ENCODE data around the gene FSIP1.

FSIP1 gene

DNA sequence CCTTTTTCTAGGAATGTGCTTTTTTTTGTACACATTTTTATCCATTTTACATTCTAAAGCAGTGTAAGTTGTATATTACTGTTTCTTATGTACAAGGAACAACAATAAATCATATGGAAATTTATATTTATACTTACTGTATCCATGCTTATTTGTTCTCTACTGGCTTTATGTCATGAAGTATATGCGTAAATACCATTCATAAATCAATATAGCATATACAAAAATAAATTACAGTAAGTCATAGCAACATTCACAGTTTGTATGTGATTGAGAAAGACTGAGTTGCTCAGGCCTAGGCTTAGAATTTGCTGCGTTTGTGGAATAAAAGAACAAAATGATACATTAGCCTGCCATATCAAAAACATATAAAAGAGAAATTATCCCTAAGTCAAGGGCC lies 185.3 kb downstream of the FSIP1 start:
- Histone ChIP-seq H3K9ac (ENCODE audit: low read length) (no peak overlapping the region), H3K4me1 (ENCODE audit: control insufficient read depth, insufficient read depth, low read length) (no peaks in the 10 kb centered on the region), H3K4me3 (ENCODE audit: low read length) (no peak overlapping the region), H3K36me3 (ENCODE audit: control insufficient read depth, insufficient read depth, low read length) (peaks cover 6% of the 10 kb centered on the region), H3K27me3 (ENCODE audit: control insufficient read depth, insufficient read depth, low read length) (no peaks in the 10 kb centered on the region), H3K9me3 (ENCODE audit: control insufficient read depth, low read length) (no peaks in the 10 kb centered on the region)

DNA sequence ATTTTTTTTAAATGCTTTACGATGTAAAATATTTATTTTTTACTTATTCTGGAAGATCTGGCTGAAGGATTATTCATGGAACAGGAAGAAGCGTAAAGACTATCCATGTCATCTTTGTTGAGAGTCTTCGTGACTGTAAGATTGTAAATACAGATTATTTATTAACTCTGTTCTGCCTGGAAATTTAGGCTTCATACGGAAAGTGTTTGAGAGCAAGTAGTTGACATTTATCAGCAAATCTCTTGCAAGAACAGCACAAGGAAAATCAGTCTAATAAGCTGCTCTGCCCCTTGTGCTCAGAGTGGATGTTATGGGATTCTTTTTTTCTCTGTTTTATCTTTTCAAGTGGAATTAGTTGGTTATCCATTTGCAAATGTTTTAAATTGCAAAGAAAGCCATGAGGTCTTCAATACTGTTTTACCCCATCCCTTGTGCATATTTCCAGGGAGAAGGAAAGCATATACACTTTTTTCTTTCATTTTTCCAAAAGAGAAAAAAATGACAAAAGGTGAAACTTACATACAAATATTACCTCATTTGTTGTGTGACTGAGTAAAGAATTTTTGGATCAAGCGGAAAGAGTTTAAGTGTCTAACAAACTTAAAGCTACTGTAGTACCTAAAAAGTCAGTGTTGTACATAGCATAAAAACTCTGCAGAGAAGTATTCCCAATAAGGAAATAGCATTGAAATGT lies 186.1 kb downstream of the FSIP1 start:
- H3K27me3 ChIP-seq (ENCODE audit: control insufficient read depth, insufficient read depth, low read length): no peaks in the 10 kb centered on the region
- H3K9me3 ChIP-seq (ENCODE audit: control insufficient read depth, low read length): no peaks in the 10 kb centered on the region
- peaks cover 6% of the 10 kb centered on the region for H3K36me3 ChIP-seq (ENCODE audit: control insufficient read depth, insufficient read depth, low read length)
- H3K9ac ChIP-seq (ENCODE audit: low read length): no peak overlapping the region
- no peak overlapping the region for H3K4me3 ChIP-seq (ENCODE audit: low read length)
- H3K4me1 ChIP-seq (ENCODE audit: control insufficient read depth, insufficient read depth, low read length): no peaks in the 10 kb centered on the region

DNA sequence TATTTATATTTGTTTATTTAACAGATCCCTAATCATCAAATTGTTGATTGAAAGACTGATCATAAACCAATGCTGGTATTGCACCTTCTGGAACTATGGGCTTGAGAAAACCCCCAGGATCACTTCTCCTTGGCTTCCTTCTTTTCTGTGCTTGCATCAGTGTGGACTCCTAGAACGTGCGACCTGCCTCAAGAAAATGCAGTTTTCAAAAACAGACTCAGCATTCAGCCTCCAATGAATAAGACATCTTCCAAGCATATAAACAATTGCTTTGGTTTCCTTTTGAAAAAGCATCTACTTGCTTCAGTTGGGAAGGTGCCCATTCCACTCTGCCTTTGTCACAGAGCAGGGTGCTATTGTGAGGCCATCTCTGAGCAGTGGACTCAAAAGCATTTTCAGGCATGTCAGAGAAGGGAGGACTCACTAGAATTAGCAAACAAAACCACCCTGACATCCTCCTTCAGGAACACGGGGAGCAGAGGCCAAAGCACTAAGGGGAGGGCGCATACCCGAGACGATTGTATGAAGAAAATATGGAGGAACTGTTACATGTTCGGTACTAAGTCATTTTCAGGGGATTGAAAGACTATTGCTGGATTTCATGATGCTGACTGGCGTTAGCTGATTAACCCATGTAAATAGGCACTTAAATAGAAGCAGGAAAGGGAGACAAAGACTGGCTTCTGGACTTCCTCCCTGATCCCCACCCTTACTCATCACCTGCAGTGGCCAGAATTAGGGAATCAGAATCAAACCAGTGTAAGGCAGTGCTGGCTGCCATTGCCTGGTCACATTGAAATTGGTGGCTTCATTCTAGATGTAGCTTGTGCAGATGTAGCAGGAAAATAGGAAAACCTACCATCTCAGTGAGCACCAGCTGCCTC lies 187.1 kb downstream of the FSIP1 start:
- H3K9ac ChIP-seq (ENCODE audit: low read length): no peak overlapping the region
- peaks cover 6% of the 10 kb centered on the region for H3K36me3 ChIP-seq (ENCODE audit: control insufficient read depth, insufficient read depth, low read length)
- H3K4me1 ChIP-seq (ENCODE audit: control insufficient read depth, insufficient read depth, low read length): no peaks in the 10 kb centered on the region

DNA sequence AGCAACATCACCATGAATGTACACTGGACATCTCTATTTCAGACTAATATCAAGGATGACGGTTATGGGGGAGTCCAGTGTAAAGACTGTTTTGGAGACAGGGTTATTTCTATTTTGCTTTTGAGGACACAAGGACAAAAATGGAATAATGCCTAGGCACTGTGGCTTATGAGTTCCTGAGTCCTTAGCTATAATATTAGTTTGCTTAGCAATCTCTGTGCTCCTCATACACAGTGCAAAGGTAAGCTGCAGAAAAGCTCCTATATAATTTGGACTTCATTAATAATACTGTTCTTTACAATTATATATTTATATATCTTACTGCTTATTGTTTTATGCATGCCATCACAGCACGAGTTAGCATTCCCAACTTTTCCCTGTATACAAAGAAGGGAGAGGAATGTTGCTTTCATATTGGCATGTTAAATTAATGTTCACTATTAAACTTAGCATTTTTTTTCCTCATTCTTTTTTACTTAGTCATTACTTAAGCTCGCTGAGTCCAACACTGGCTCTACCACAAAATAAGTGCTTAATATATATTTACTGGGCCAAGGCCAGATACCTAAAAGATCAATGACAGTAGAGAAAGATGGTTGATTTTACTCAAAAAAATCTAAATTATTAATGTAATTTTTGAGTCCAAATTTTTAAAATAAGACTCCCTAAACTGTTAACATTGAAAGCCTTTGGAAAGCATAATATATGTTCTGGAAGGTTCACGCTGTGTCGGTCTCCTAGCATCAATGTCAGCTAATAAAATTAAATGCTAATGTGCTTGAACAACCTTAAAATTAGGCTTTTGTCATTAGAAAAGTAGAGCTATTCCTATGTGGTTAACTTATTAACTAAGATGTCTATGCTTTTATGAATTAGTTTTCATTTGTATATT lies 187.9 kb downstream of the FSIP1 start:
- no peaks in the 10 kb centered on the region for H3K9me3 ChIP-seq (ENCODE audit: control insufficient read depth, low read length)
- H3K27me3 ChIP-seq (ENCODE audit: control insufficient read depth, insufficient read depth, low read length): no peaks in the 10 kb centered on the region
- H3K4me1 ChIP-seq (ENCODE audit: control insufficient read depth, insufficient read depth, low read length): no peaks in the 10 kb centered on the region
- H3K9ac ChIP-seq (ENCODE audit: low read length): no peak overlapping the region
- H3K4me3 ChIP-seq (ENCODE audit: low read length): no peak overlapping the region
- peaks cover 6% of the 10 kb centered on the region for H3K36me3 ChIP-seq (ENCODE audit: control insufficient read depth, insufficient read depth, low read length)

More for the DNA sequence above, 187.1 kb downstream of the FSIP1 start:
- Histone ChIP-seq H3K9me3 (ENCODE audit: control insufficient read depth, low read length) (no peaks in the 10 kb centered on the region), H3K27me3 (ENCODE audit: control insufficient read depth, insufficient read depth, low read length) (no peaks in the 10 kb centered on the region), H3K4me3 (ENCODE audit: low read length) (no peak overlapping the region)

DNA sequence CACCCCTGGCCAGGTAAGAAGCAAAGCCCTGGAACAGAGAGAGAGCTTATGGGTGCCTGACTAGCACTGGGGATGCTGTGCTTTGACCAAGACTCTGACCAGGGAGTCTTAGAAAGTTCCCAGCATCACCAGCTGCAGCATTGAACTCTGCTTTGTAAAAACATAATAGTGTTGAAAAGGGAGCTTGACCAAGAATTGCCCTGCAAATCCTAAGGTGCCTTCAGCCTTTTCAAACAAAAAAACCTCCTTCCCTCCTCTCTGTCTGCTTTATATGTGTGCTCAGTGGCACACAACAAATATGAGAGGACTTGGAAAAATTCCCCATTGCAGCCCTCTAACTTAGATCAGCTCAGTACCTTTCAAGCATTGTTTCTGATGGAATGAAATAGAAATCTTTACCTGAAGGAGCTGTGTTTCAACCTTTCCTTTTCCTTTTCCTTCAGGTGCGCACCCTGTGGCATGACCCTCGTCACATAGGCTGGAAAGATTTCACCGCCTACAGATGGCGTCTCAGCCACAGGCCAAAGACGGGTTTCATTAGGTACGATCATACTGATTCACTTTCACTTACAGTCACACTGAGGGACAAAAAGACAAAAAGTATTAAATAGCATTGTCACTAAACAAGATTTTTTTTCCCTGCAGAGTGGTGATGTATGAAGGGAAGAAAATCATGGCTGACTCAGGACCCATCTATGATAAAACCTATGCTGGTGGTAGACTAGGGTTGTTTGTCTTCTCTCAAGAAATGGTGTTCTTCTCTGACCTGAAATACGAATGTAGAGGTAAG lies 188.8 kb downstream of the FSIP1 start:
- peaks cover 6% of the 10 kb centered on the region for H3K36me3 ChIP-seq (ENCODE audit: control insufficient read depth, insufficient read depth, low read length)

DNA sequence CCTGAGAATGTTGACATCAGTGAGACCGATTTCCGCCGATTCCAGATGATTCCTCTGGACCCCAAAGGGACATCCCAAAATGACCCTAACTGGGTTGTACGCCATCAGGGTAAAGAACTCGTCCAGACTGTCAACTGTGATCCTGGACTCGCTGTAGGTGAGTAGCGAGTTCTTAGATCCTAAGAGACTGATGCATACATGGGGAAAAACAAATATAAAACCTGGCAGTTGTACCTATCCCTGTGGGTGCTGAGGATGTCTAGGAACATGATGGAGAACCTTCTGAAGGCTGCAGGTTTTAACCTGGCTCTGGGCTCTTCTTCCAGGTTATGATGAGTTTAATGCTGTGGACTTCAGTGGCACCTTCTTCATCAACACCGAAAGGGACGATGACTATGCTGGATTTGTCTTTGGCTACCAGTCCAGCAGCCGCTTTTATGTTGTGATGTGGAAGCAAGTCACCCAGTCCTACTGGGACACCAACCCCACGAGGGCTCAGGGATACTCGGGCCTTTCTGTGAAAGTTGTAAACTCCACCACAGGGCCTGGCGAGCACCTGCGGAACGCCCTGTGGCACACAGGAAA lies 189.5 kb downstream of the FSIP1 start:
- H3K9me3 ChIP-seq (ENCODE audit: control insufficient read depth, low read length): no peaks in the 10 kb centered on the region
- no peaks in the 10 kb centered on the region for H3K4me1 ChIP-seq (ENCODE audit: control insufficient read depth, insufficient read depth, low read length)
- H3K36me3 ChIP-seq (ENCODE audit: control insufficient read depth, insufficient read depth, low read length): peaks cover 6% of the 10 kb centered on the region
- H3K4me3 ChIP-seq (ENCODE audit: low read length): no peak overlapping the region
- H3K9ac ChIP-seq (ENCODE audit: low read length): no peak overlapping the region
- no peaks in the 10 kb centered on the region for H3K27me3 ChIP-seq (ENCODE audit: control insufficient read depth, insufficient read depth, low read length)

More for the DNA sequence above, 188.8 kb downstream of the FSIP1 start:
- Histone ChIP-seq H3K9ac (ENCODE audit: low read length) (no peak overlapping the region), H3K4me1 (ENCODE audit: control insufficient read depth, insufficient read depth, low read length) (no peaks in the 10 kb centered on the region), H3K9me3 (ENCODE audit: control insufficient read depth, low read length) (no peaks in the 10 kb centered on the region), H3K4me3 (ENCODE audit: low read length) (no peak overlapping the region), H3K27me3 (ENCODE audit: control insufficient read depth, insufficient read depth, low read length) (no peaks in the 10 kb centered on the region)

DNA sequence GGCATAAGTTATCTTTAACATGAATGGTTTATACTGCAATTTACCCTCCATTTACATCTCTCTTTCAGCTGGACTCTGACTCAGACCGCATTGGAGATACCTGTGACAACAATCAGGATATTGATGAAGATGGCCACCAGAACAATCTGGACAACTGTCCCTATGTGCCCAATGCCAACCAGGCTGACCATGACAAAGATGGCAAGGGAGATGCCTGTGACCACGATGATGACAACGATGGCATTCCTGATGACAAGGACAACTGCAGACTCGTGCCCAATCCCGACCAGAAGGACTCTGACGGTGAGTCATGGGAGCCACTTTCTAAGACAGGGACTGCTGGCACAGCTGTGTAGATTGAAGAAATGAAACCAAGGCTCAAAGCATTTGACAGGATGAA lies 190.1 kb downstream of the FSIP1 start:
- peaks cover 6% of the 10 kb centered on the region for H3K36me3 ChIP-seq (ENCODE audit: control insufficient read depth, insufficient read depth, low read length)
- no peak overlapping the region for H3K9ac ChIP-seq (ENCODE audit: low read length)
- no peak overlapping the region for H3K4me3 ChIP-seq (ENCODE audit: low read length)
- no peaks in the 10 kb centered on the region for H3K9me3 ChIP-seq (ENCODE audit: control insufficient read depth, low read length)
- peaks cover 3% of the 10 kb centered on the region for H3K4me1 ChIP-seq (ENCODE audit: control insufficient read depth, insufficient read depth, low read length)
- no peaks in the 10 kb centered on the region for H3K27me3 ChIP-seq (ENCODE audit: control insufficient read depth, insufficient read depth, low read length)

DNA sequence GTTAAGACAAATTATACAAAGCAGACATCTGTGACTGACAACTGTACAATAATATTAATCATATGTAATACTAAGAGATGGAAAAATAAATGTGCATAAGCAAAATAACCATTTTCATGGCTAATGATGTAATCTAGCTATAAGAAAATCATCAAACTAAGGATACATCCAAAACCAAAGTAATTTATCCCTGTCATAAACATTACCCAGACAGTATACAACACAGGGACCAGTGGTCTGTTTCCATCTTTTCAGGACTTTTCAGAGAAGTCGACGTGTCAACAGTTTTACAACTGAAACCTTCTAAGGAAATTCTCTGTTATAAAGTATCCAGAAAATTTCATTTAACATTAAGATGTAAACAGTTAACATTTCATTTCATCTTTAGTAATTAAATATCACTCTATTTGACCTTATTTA lies 190.7 kb downstream of the FSIP1 start:
- H3K9me3 ChIP-seq (ENCODE audit: control insufficient read depth, low read length): no peaks in the 10 kb centered on the region
- peaks cover 6% of the 10 kb centered on the region for H3K36me3 ChIP-seq (ENCODE audit: control insufficient read depth, insufficient read depth, low read length)
- no peak overlapping the region for H3K9ac ChIP-seq (ENCODE audit: low read length)
- H3K4me1 ChIP-seq (ENCODE audit: control insufficient read depth, insufficient read depth, low read length): peaks cover 3% of the 10 kb centered on the region
- no peak overlapping the region for H3K4me3 ChIP-seq (ENCODE audit: low read length)
- no peaks in the 10 kb centered on the region for H3K27me3 ChIP-seq (ENCODE audit: control insufficient read depth, insufficient read depth, low read length)

DNA sequence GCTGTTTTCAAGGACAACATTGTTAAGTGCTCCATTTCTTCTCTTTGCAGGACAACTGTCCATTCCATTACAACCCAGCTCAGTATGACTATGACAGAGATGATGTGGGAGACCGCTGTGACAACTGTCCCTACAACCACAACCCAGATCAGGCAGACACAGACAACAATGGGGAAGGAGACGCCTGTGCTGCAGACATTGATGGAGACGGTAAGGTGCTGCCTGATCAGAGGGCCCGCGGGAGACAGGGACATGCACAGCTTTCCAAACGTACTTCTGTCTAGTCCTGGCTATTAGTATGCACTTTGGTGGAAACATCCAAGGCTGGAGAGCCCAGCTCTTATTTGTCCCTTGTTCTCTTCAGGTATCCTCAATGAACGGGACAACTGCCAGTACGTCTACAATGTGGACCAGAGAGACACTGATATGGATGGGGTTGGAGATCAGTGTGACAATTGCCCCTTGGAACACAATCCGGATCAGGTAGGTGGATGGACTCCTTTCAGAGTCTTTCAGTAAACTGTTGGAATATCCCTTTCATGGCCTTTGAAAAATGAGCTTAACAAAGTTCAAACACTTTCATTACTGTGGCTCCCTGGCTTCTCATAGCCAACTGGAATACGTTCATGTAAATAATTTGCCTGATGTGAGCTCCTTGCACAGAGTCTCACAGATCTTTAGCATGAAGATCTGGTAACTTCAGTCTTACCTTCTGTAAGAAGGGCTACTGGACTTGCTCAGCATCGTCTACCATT lies 191.3 kb downstream of the FSIP1 start:
- H3K9ac ChIP-seq (ENCODE audit: low read length): no peak overlapping the region
- H3K4me3 ChIP-seq (ENCODE audit: low read length): no peak overlapping the region
- no peaks in the 10 kb centered on the region for H3K27me3 ChIP-seq (ENCODE audit: control insufficient read depth, insufficient read depth, low read length)
- H3K36me3 ChIP-seq (ENCODE audit: control insufficient read depth, insufficient read depth, low read length): peaks cover 6% of the 10 kb centered on the region
- no peaks in the 10 kb centered on the region for H3K9me3 ChIP-seq (ENCODE audit: control insufficient read depth, low read length)
- peaks cover 3% of the 10 kb centered on the region for H3K4me1 ChIP-seq (ENCODE audit: control insufficient read depth, insufficient read depth, low read length)

DNA sequence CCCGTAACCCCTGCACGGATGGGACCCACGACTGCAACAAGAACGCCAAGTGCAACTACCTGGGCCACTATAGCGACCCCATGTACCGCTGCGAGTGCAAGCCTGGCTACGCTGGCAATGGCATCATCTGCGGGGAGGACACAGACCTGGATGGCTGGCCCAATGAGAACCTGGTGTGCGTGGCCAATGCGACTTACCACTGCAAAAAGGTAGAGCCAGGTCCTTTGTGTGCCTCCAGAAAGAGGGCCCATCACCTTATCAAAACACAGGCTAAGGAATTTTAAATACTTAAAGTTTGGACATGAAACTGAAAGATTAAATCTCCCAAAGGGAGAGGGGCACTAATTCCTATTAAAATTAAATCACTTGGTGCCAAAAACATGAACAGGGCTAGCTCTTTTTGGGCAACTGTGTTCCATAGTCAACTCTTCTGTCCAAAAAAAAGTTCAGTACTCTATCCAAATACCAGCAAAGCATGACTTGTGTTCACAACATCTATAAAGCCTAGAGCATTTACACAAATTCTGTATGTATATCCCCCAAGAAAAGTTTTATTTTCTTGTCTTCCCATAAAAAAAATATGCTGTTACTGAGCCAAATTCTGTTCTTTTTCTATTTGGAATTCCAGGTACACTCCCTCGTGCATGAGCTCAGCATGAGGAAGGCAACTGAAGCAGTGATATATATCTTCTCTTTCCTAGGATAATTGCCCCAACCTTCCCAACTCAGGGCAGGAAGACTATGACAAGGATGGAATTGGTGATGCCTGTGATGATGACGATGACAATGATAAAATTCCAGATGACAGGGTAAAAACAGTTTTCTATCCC lies 192.6 kb downstream of the FSIP1 start:
- peaks cover 6% of the 10 kb centered on the region for H3K36me3 ChIP-seq (ENCODE audit: control insufficient read depth, insufficient read depth, low read length)
- no peak overlapping the region for H3K9ac ChIP-seq (ENCODE audit: low read length)
- H3K27me3 ChIP-seq (ENCODE audit: control insufficient read depth, insufficient read depth, low read length): no peaks in the 10 kb centered on the region
- no peaks in the 10 kb centered on the region for H3K9me3 ChIP-seq (ENCODE audit: control insufficient read depth, low read length)
- H3K4me3 ChIP-seq (ENCODE audit: low read length): no peak overlapping the region
- peaks cover 3% of the 10 kb centered on the region for H3K4me1 ChIP-seq (ENCODE audit: control insufficient read depth, insufficient read depth, low read length)
